Measurements from ENCODE around the gene REC8. TPM values are rescaled to one million over a fixed set of nuclear protein-coding genes. Genes with fewer than 3 reads are reported as not detected.

The REC8 gene
- total RNA-seq, 1 experiment from 2014 or later: 58.0 TPM

DNA sequence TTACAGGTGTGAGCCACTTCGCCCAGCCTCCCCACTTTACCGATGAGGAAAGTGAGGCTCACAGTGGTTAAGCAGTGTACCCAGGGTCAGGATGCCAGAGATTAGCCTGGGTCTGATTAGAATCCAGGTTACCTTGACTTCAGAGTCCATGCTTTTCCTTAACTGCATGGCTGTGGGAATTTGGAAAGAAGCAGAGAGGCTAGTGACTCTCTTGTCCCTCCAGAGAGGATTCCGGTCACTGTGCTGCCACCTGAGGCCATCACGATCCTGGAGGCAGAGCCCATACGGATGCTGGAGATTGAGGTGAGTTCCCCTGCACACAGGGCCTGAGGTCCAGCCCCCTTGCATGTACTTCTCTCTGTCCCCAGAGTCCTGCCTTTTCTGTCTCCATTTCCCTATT, 4.7 kb downstream of the REC8 start:
- Histone ChIP-seq H4K5ac (ENCODE audit: insufficient read length, low read depth, low read length) (no peak overlapping the region), H3K79me1 (ENCODE audit: insufficient read depth, low read depth, low read length, poor library complexity, severe bottlenecking) (no peaks in the 10 kb centered on the region), H4K20me1 (ENCODE audit: control insufficient read depth, insufficient read depth, insufficient read length) (no peaks in the 10 kb centered on the region), H2BK15ac (ENCODE audit: low read depth, low read length) (no peak overlapping the region), H4K91ac (ENCODE audit: insufficient read length, low read depth, low read length) (no peak overlapping the region), H3K18ac (ENCODE audit: insufficient read length, low read depth, low read length) (no peak overlapping the region), H3K4me2 (ENCODE audit: insufficient read depth, insufficient read length, low read length) (no peak overlapping the region), H3K9ac (ENCODE audit: extremely low read depth, insufficient read length, low read length) (no peak overlapping the region), H2AK5ac (ENCODE audit: insufficient read length, low read length) (no peak overlapping the region), H3K23ac (ENCODE audit: insufficient read length, low read depth, low read length) (no peak overlapping the region), H3K56ac (ENCODE audit: insufficient read length, low read depth, low read length) (no peak overlapping the region), H3K4ac (ENCODE audit: low read depth, low read length) (no peak overlapping the region), H3K27ac (ENCODE audit: insufficient read length, low read depth, low read length) (no peak overlapping the region), H3K23me2 (ENCODE audit: insufficient read length, low read depth, low read length, poor library complexity, severe bottlenecking) (peaks cover 10% of the 10 kb centered on the region), H3K27me3 (ENCODE audit: insufficient read depth, low read length) (no peaks in the 10 kb centered on the region), H3K14ac (ENCODE audit: insufficient read depth, low read length) (no peak overlapping the region), H2BK120ac (ENCODE audit: low read depth, low read length, poor library complexity, severe bottlenecking) (no peak overlapping the region), H2BK5ac (ENCODE audit: insufficient read length, low read length) (no peak overlapping the region), H3K79me2 (ENCODE audit: insufficient read depth, low read length) (no peaks in the 10 kb centered on the region), H4K8ac (replicated peaks; ENCODE audit: insufficient read length, low read depth, low read length) (no peak overlapping the region), H2AFZ (ENCODE audit: low read length) (no peak overlapping the region), H3K9me3 (ENCODE audit: control insufficient read depth, low read depth, low read length) (no peaks in the 10 kb centered on the region), H3K4me1 (ENCODE audit: insufficient read depth, low read length) (no peaks in the 10 kb centered on the region), H2BK12ac (ENCODE audit: insufficient read length, low read depth, low read length) (no peak overlapping the region), H3T11ph (ENCODE audit: low read length) (no peak overlapping the region), H2BK20ac (ENCODE audit: low read depth, low read length, poor library complexity, severe bottlenecking) (no peak overlapping the region)
- peaks cover 22 to 60% (median 49%) of the 10 kb centered on the region in 3 experiments for H3K36me3 Mint-ChIP-seq (ENCODE audit: insufficient read depth in 1 of 3, low read depth in 3 of 3)
- TF ChIP-seq, protein P1, sequence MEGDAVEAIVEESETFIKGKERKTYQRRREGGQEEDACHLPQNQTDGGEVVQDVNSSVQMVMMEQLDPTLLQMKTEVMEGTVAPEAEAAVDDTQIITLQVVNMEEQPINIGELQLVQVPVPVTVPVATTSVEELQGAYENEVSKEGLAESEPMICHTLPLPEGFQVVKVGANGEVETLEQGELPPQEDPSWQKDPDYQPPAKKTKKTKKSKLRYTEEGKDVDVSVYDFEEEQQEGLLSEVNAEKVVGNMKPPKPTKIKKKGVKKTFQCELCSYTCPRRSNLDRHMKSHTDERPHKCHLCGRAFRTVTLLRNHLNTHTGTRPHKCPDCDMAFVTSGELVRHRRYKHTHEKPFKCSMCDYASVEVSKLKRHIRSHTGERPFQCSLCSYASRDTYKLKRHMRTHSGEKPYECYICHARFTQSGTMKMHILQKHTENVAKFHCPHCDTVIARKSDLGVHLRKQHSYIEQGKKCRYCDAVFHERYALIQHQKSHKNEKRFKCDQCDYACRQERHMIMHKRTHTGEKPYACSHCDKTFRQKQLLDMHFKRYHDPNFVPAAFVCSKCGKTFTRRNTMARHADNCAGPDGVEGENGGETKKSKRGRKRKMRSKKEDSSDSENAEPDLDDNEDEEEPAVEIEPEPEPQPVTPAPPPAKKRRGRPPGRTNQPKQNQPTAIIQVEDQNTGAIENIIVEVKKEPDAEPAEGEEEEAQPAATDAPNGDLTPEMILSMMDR (conservative IDR thresholded peaks at IDR 0.05): no peak
- no peaks in the 10 kb centered on the region; the same call in 1 of the 2 replicates for H3K27me3 Mint-ChIP-seq (ENCODE audit: low read depth)
- no CpG with 5 or more reads among the region's 5 CpGs for WGBS (ENCODE audit: extremely low coverage, insufficient read length, low lambda C conversion rate)
- H3K9me3 Mint-ChIP-seq: no peaks in the 10 kb centered on the region; a peak in 1 of 5 replicates
- H3K27ac Mint-ChIP-seq: peak overlapping the region in 1 of 3 experiments; percentile 32; a peak in 1 of 7 replicates
- no peak for DNase-seq
- peaks cover 2 to 10% of the 10 kb centered on the region in 2 experiments; a peak in 3 of 4 replicates for H3K4me1 Mint-ChIP-seq
- H3K4me3 Mint-ChIP-seq: no peak overlapping the region
